Measurements from ENCODE around the gene AATF. TPM values are rescaled to one million over a fixed set of nuclear protein-coding genes. Genes with fewer than 3 reads are reported as not detected.

AATF gene
- polyA plus RNA-seq, 2 of the 4 experiments (the other 2 are of a cell fraction), result 51.9 to 120 TPM

GRCh38 chr17:37037590-37038155 is 88.9 kb downstream of the AATF start:
- H3K4me2 ChIP-seq, result no peak overlapping the region
- no peak overlapping the region for H3K27ac ChIP-seq
- WGBS (ENCODE audit: missing lambda C conversion rate), result 93% methylated on average over 5 of the region's 5 CpGs
- FAIRE-seq (no peak), DNase-seq (ENCODE audit: low read depth in 1 of 2, low spot score in 1 of 2) (no peak), ATAC-seq (no peak)
- H3K9me3 ChIP-seq, result no peaks in the 10 kb centered on the region
- CTCF ChIA-PET, result interaction anchor here (0.6 to 5.2 kb wide), 5 partner anchors 10 to 408 kb away, joined by 3 to 48 read pairs (median 3); no protein-coding TSS in a partner anchor
- POLR2A ChIA-PET, result no interaction called here
- H3K4me3 ChIP-seq, result no peak overlapping the region
- TF ChIP-seq HEYL (CRISPR knock-in tag; IDR thresholded peaks at IDR 0.05) (no peak), FOSB (CRISPR knock-in tag; IDR thresholded peaks at IDR 0.05) (no peak), ATOH8 (CRISPR knock-in tag; IDR thresholded peaks at IDR 0.05; ENCODE audit: low read depth) (no peak), CBX2 (IDR thresholded peaks at IDR 0.05; ENCODE audit: borderline replicate concordance, low read depth) (no peak), ESRRA (IDR thresholded peaks at IDR 0.05; ENCODE audit: borderline replicate concordance, low read length) (no peak), HDAC2 (IDR thresholded peaks at IDR 0.05) (no peak), SMC3 (IDR thresholded peaks at IDR 0.05) (no peak), FOSL2 (IDR thresholded peaks at IDR 0.05) (no peak), FOSL2 (CRISPR knock-in tag; IDR thresholded peaks at IDR 0.05) (no peak), CHD4 (IDR thresholded peaks at IDR 0.05; ENCODE audit: borderline replicate concordance) (no peak), GATA3 (IDR thresholded peaks at IDR 0.05; ENCODE audit: borderline replicate concordance) (no peak), MAZ (IDR thresholded peaks at IDR 0.05; ENCODE audit: borderline replicate concordance, low read depth, low read length) (no peak), NFE2L2 (conservative IDR thresholded peaks at IDR 0.05; ENCODE audit: low read length) (no peak), KDM1A (IDR thresholded peaks at IDR 0.05; ENCODE audit: low read depth) (no peak), POLR2A (IDR thresholded peaks at IDR 0.05; ENCODE audit: low read length) (no peak), RNF2 (IDR thresholded peaks at IDR 0.05; ENCODE audit: borderline replicate concordance, low read depth) (no peak), MAX (IDR thresholded peaks at IDR 0.05) (no peak), HOXA7 (CRISPR knock-in tag; IDR thresholded peaks at IDR 0.05) (no peak), REST (IDR thresholded peaks at IDR 0.05) (no peak)
- H3K4me1 ChIP-seq, result no peaks in the 10 kb centered on the region

- CTCF ChIA-PET, result interaction anchor here (0.7 to 5.2 kb wide), 4 partner anchors 9 to 410 kb away, joined by 3 to 48 read pairs (median 4); no protein-coding TSS in a partner anchor
- no peak for FAIRE-seq
These were observed 90.5 kb downstream of the AATF start for GRCh38 chr17:37039269-37039668.

More at GRCh38 chr17:37039269-37039668, 90.5 kb downstream of the AATF start:
- DNase-seq (ENCODE audit: low read depth in 1 of 2, low spot score in 1 of 2), result no peak
- H3K9me3 ChIP-seq, result no peaks in the 10 kb centered on the region
- H3K4me2 ChIP-seq, result no peak overlapping the region
- H3K4me1 ChIP-seq, result peaks cover 4% of the 10 kb centered on the region; the same call in 2 of the 3 replicates
- H3K4me3 ChIP-seq, result no peak overlapping the region
- WGBS (ENCODE audit: missing lambda C conversion rate), result 86% methylated on average over 6 of the region's 6 CpGs
- no peak overlapping the region for H3K27ac ChIP-seq
- TF ChIP-seq EHMT2 (IDR thresholded peaks at IDR 0.05; ENCODE audit: low read depth), result no peak
- TF ChIP-seq CBX2 (IDR thresholded peaks at IDR 0.05; ENCODE audit: borderline replicate concordance, low read depth), result no peak
- no peak for TF ChIP-seq FOXS1 (CRISPR knock-in tag; IDR thresholded peaks at IDR 0.05)
- no peak for TF ChIP-seq HOXB5 (CRISPR knock-in tag; IDR thresholded peaks at IDR 0.05)
- TF ChIP-seq SMC3 (IDR thresholded peaks at IDR 0.05), result no peak
- TF ChIP-seq BCL3 (IDR thresholded peaks at IDR 0.05), result no peak
- POLR2A ChIA-PET, result no interaction called here
- ATAC-seq, result no peak
